Measurements from ENCODE around the gene KRT6A.
"Not testable (repeated sequence)": the region's sequence is repeated elsewhere in the genome, so short reads cannot be mapped to it uniquely, and the experiment has no call there.

KRT6A gene

GRCh38 chr12:52455821-52456220 lies 37.2 kb downstream of the KRT6A start:
- no peak for DNase-seq

GRCh38 chr12:52454411-52455201 lies 38.5 kb downstream of the KRT6A start:
- DNase-seq: no peak

- DNase-seq: no peak
Measured at GRCh38 chr12:52452101-52452500, 41.0 kb downstream of the KRT6A start, which contains the start of gene KRT6B. Gene KRT6B (minus strand): TSS chr12:52452146. CDS start chr12:52452078, 68 bp downstream.

- DNase-seq: no peak
Measured at GRCh38 chr12:52448228-52448627, 44.8 kb downstream of the KRT6A start.

GRCh38 chr12:52447196-52447595 lies 45.9 kb downstream of the KRT6A start:
- DNase-seq: not testable (repeated sequence)

GRCh38 chr12:52446367-52447045 lies 46.6 kb downstream of the KRT6A start:
- DNase-seq: no peak

GRCh38 chr12:52445876-52446275 lies 47.2 kb downstream of the KRT6A start:
- DNase-seq: no peak

GRCh38 chr12:52444647-52445595 lies 48.1 kb downstream of the KRT6A start:
- no peak for DNase-seq

- no peak for DNase-seq
Measured at GRCh38 chr12:52443966-52444365, 49.1 kb downstream of the KRT6A start.

- DNase-seq: peak; percentile 95
Measured at GRCh38 chr12:52442600-52443061, 50.4 kb downstream of the KRT6A start.

GRCh38 chr12:52441320-52441911 lies 51.6 kb downstream of the KRT6A start:
- peak; percentile 63 for DNase-seq

GRCh38 chr12:52440821-52441319 lies 52.2 kb downstream of the KRT6A start:
- DNase-seq: peak; percentile 81

GRCh38 chr12:52439845-52440244 lies 53.2 kb downstream of the KRT6A start:
- no peak for DNase-seq

- DNase-seq: no peak
Measured at GRCh38 chr12:52439420-52439819, 53.6 kb downstream of the KRT6A start.

- DNase-seq: no peak
Measured at GRCh38 chr12:52438305-52439301, 54.5 kb downstream of the KRT6A start.

- DNase-seq: no peak
Measured at GRCh38 chr12:52437508-52437907, 55.5 kb downstream of the KRT6A start.

Measured in fibroblast of skin of abdomen (primary cell).